ENCODE data around the gene HMCN1.

HMCN1 gene

DNA sequence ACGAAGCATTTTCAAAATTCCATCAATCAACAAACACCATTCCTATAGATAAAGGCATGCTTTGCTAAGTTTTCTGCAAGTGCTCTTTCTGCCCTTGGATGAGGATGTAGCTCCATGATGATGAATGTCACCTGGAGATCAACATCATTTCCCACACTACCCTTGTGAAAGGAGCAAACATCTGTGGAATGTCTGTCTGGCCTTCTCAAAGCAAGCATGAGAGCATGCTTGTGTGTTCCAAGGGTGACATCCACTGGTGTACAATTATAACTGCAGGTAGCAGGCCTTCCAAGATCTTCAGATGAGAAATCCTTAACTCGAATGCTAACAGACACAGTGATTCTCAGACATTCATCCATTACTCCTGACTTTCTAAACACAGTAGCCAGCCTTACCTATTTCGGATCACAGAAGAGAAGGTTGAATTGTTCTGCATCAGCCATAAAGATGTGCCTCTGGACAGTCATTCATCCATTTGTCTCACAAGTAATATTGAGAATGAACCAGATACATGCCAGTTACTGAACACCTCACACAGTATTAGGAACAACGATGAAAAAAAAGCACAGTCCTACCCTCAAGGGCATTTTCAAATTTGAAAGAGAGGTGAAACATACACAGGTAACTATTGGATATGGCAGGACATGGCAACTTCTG, 478.5 kb downstream of the HMCN1 start:
- DNase-seq = peak; percentile 40

DNA sequence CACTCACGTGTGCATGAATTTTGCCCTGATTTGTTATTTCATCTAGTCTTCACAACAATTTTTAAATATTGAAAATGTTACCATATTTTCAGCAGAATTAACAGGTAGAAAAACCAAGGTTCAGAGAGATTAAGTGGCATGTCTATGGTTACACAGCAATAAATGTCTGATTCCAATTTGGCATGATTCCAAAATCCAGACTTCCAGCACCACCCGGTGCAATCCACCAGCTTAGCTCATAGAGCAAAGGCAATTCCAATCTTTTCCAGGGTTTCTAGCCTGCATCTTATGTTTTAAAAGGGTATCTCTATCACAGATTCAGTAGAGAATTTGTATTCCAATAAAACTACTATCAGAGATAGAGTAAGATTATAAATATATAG, 479.0 kb downstream of the HMCN1 start:
- no peak for DNase-seq

DNA sequence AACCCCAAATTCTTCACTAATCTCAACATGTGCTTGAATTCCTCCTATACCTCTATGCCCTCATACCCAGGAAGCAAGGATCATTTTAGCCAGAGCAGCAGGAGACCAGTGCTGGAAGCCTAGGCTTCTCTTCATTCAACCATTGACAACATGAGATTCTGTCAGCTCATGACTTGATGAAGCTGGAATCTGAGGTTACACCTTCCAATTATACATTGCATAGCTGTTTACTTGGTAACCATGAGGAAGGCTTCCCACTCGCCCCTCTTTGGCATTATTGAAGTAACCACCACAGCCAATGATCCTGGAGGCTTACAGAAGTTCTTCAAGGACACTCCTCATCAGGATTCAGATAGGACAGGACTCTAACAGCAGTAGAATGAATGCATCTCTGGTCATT, 480.6 kb downstream of the HMCN1 start:
- DNase-seq = no peak

DNA sequence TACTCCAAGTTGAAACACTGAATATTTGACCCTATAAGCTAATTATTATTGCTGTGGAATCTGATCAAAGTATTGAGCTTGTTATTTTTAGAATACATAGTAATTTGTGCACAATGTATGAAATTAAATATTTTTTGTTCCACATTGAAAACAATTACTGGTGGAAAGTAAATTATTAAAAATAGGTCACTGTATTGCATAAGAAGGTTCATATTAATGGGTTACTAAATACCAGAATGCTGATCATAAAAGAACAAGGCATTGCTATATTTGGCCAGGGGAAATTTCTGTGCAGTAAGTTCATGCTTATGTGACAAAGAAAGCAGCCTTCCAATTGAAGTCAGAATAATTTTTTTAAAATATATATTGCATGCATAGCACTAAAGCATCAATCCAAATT, 481.4 kb downstream of the HMCN1 start:
- no peak for DNase-seq

DNA sequence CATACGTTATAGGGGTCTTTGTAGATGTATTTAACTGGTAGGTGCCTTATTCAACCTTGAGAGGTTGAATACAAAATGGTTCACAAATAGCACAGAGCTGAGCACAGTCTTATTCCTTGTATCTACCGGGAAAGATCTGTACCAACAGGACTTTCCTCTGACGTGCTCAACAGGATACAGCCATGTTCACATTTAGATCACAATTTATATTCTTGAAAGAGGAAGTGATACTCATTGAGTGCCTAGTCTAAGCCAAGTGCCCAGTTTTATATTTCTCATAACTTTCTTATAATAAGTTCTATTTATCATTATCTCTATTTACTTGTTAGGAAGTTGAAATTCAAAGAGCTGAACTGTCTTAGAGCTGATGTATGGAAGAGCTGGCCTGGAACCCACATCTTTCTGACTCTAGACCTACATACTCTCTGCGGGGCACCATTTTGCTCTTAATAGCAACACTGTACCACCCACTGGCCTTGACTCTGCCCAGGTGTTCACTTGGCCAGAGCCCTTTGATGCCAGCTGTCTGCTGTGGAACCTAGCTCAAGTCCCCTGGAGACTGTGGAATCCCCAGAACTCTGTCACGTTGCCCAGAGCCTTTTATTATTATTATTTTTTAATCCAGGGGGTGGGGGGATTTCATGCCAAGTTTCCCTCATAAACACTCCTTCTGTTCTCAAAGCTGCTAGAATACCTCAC, 484.6 kb downstream of the HMCN1 start:
- DNase-seq = no peak

DNA sequence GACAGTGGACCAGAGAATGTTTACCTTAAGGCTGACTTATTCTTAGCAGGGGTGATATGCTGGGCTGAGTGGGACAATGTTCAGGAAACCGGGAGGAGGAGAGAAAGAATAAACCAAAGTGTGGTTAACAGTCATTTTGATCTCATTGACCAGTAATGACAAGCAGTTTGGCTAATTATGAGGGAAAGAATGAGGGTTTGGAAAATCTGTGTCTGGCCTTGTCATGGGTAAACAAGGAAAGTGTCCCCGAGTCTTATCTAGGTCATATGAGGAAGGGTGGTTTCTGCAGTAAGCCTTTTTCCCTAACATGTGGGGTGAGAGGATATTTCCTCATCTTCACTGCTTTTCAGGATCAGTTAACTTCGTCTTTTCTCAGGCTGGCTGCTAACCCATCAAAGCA, 485.9 kb downstream of the HMCN1 start:
- no peak for DNase-seq

DNA sequence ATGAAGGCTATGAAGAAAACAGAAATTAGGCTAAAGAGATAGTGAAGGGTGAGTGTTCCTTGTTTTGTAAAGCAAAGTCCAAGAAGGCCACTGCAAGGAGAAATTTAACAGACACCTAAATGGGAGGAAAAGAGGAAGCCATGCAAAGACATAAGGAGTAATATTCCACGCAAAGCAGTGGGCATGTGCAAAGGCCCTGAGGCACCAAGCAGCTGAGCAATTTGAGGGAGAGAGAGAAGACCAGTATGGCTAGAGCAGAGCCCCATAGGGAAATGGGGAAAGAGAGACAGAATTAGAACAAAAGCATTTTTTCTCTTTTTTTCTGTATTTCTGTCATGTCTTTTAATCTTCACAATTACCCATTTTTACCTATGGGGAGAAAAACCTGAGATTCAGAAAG, 486.7 kb downstream of the HMCN1 start:
- DNase-seq = no peak

DNA sequence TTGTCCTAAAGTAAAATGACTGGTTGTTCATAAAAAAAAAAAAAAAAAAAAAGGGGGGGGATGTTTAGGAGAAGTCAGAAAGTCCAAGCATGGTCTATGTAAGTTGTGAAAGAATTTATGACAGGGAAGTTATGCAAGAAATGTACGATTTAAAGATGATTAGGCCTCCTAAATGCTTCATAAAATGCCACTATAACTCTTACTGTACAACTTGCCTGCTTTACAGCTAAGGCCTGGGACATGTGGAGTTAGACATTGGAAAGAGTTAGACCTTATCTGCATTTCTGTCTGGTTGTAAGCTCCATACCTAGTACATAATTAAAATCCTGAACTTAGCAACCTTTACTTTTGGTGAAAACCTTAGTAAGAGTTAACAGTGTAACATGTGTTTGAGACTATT, 490.9 kb downstream of the HMCN1 start:
- DNase-seq = no peak

DNA sequence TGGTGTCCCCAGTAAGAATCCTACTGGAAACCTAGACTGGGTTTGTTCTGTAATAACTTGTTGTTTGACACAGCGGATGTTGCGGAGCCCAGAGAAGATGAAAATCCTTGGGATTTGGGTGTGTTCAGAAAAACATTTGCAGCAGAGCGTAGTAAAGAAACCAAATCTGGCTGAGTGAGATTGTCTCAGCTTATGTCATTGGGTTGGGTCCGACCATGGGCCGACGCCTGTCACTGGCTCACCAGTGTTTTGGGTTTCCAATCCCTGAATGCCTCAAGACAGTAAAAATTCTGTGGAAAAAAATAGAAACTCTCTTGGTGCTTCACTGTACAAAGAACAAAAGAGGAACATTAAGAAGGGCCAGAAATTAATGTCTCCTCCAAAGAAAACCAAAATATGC, 494.6 kb downstream of the HMCN1 start:
- DNase-seq = no peak

DNA sequence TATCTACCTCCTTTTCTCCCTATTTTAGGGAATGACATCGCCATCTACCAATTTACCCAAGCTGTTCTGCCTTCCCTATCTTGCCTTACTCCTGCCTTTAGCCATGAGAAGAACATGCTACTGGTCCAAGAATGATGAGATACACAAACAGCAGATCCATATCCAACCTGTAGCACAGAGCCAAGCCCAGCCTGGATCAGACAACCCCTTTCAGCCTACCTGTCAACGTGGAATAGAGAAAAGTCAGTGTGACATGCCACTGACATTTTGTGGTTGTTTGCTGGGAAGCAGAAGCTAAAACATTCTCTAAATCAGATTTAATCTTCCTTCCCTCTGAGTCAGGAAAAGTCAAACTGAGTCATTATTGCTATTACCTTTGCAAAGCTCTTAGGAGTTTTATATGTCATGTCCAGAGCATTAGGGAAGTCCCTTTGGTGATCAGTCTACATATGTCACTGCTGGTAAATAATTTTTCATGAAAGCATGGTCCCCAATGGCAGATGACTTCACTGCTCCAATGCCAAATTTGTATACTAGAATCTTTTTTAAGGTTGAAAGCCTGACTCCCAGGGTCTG, 497.8 kb downstream of the HMCN1 start:
- DNase-seq = no peak

DNA sequence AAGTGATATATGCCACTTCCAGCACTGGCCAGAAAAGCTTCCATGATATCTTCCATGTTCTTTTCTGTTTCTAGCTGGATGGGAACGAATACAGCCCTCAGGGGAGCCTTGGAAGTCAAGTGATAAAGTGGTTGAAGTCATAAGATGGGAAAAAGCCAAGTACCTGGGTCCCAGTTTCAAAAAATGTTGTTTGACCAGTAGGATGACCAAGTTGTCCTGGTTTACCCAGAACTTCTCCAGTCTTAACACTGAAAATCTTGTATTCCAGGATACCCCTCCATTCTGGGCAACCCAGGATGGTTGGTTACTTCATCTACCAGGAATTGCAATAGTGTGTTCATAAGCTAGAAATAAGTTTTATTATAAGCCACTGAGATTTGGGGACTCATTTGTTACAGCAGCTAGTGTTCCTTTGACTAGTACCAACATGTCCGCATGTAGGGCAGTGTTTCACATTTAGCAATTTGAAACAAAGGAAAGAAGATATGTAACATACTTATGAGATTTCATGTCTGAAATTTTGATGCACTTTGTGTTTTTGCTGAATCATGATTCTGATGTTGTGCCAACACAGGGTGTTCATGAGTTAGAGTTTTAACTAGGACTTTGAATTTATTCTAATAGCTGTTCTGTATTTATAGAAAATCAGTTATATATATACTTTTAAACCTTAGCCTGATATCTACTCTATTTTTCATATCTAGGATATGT, 500.9 kb downstream of the HMCN1 start:
- no peak for DNase-seq

DNA sequence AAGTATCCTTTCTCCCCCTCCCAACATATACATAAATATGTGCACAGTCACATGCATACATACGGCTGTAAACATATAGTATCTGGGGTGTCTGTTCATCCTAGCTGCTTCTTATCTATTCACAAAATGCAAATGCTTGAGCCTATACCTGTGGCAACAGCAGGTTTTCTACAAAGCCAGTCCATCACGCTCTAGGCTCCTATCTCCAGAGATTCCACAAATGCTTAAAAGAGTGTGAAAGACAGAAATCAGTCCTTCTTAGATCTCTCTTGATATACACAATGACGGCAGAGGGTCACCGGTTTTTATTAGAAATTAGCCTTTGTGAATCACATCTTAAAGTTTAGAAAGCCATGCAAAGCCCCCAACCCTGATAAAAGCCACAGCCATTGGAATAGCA, 501.5 kb downstream of the HMCN1 start:
- DNase-seq = no peak

DNA sequence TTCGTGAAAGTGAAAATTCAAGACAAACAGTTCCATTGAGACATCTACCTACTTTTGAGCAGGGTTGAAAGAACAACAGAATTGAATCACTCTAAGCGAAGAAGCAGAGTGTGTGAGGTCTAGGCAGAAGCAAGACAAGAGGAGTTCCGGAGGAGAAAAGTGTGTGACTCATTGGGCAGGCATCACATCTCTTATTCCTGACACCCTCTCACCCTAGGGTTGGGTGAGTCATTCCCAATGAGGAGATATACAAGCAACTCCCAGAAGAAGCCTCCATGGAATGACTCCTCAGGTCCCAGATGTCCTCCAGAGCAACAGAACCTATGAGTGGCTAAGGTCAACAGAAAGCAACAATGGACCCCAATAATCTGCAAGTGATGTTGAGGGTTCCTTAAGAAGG, 502.7 kb downstream of the HMCN1 start:
- DNase-seq = no peak

DNA sequence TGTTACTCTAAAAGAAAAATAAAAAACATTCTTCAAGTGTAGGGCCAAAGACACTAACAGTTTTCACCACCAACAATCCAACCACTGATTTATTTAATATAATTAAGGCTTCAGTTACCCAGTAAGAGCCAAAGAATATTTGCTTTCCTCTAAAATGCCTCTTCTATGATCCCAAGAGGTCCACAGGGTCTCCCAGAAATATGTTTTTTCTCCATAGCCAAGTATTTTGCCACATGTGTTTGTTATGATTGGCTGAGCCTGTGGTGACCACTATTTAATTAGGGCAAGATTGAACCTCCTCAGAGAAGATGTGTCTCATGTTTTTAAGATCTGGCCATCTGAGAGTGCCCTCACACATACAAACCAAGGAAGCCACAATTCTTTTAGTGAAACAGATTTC, 505.0 kb downstream of the HMCN1 start:
- no peak for DNase-seq

DNA sequence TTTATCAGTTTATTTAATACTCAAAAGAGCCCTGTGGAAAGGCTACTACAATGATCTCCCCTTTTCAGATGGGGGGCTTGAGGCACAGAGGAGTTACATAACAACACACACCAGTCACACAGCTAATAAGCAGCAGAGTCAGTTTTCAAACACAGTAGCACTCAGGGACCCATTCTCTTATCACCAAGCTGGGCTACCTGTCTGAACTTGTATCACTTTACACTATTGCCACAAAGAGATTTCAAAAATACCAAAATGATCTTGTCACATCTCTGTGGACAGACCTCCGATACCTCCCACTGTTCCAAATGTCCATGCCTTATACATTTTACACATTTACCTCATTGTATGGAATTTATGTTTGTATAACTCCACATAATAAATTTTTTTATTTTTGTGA, 506.2 kb downstream of the HMCN1 start:
- no peak for DNase-seq
